Body of pancreas (tissue), 4 donors: ENCODE results near the gene NSFL1C. TPM values are rescaled to one million over a fixed set of nuclear protein-coding genes. Genes with fewer than 3 reads are reported as not detected.
A peak's percentile ranks its signal among the peaks of the same experiment; 100 is the strongest.

Experiments used
- ATAC-seq: fragments of 150-250 bp; one replicate; pipeline ENCODE4 v1.9.1; 2016
- DNase-seq, 4 donors: peaks; one replicate each; pipeline ENCODE4 v3.0.0-alpha.2; 2019
- H3K27ac ChIP-seq, 4 donors: fragments of 200-600 bp; sonication (generic); 1 replicate in 3 of 4; 2 replicates in 1 of 4; pipeline versions ENCODE4 v1.5.1 to v1.6.1; 2016 to 2019; ENCODE audit warnings: mild to moderate bottlenecking in 1 of 4, mixed read lengths in 1 of 4, moderate library complexity in 1 of 4
- H3K27me3 ChIP-seq, 2 donors: fragments of 200-600 bp; sonication (generic); one replicate each; pipeline ENCODE4 v1.6.0; 2016; ENCODE audit warnings: mild to moderate bottlenecking in 1 of 2
- H3K36me3 ChIP-seq, 2 donors: fragments of 200-600 bp; sonication (generic); replicated peaks in 1 of 2; 2 replicates each; pipeline ENCODE4 v1.5.1; 2016; ENCODE audit warnings: low read depth in 2 of 2; ENCODE audit not compliant: insufficient read depth in 1 of 2
- H3K4me1 ChIP-seq: fragments of 200-600 bp; sonication (generic); one replicate; pipeline ENCODE4 v1.6.0; 2016
- H3K4me3 ChIP-seq, 2 donors: fragments of 200-600 bp; sonication (generic); 1 replicate in 1 of 2; 2 replicates in 1 of 2; pipeline ENCODE4 v1.5.1; 2016 to 2019
- H3K9me3 ChIP-seq, 3 donors: fragments of 200-600 bp; sonication (generic); 1 replicate in 2 of 3; 2 replicates in 1 of 3; pipeline ENCODE4 v1.5.1; 2016
- CTCF ChIP-seq, 7 experiments: fragments of 450-650 bp in 4 of 7; fragments of 200-600 bp in 3 of 7; sonication (generic) in 3 of 7; IDR thresholded peaks; one replicate each; pipeline ENCODE4 v1.5.1; 2016 to 2019; ENCODE audit warnings: antibody characterized with exemption in 7 of 7
- POLR2A ChIP-seq, 3 donors: fragments of 450-650 bp; IDR thresholded peaks; one replicate each; pipeline ENCODE4 v1.6.1; 2016; ENCODE audit warnings: antibody characterized with exemption in 3 of 3, mild to moderate bottlenecking in 2 of 3
- WGBS, 2 donors: methylation state at CpG; one replicate each; pipeline ENCODE4 v1.1.5; 2017; 5-methylcytosine and 5-hydroxymethylcytosine counted together
- intact Hi-C: fragments of 100-400 bp; cut with DNase I; formaldehyde crosslinking; loops from one replicate; pipeline ENCODE4 v1.15.1; 2023
- total RNA-seq, 2 donors: library from RNA; depleted of rRNA; stranded (reverse); fragments of >200 nt; gene quantifications; one replicate each; pipeline ENCODE4 v1.1.0, GENCODE V29; 2016

Gene NSFL1C
- total RNA-seq, 2 donors from 2014 or later = 23.1 to 33.7 TPM

- H3K27ac ChIP-seq = no peak overlapping the region
- no peak for DNase-seq
- 78 to 83% methylated on average over 13 of the region's 13 CpGs for WGBS, 2 donors
Measured at GRCh38 chr20:1473246-1474220, 6.9 kb upstream of the NSFL1C start.

GRCh38 chr20:1472556-1473245 is 6.1 kb upstream of the NSFL1C start:
- no peak for DNase-seq
- ATAC-seq = no peak
- no peak overlapping the region for H3K27ac ChIP-seq
- no peaks in the 10 kb centered on the region for H3K9me3 ChIP-seq
- 62 to 76% methylated on average over 9 of the region's 9 CpGs for WGBS, 2 donors
- H3K36me3 ChIP-seq = no peaks in the 10 kb centered on the region
- intact Hi-C loops = no loop called here
- no peaks in the 10 kb centered on the region for H3K27me3 ChIP-seq
- H3K4me3 ChIP-seq = no peak overlapping the region
- peaks cover 30% of the 10 kb centered on the region for H3K4me1 ChIP-seq
- no peak for TF ChIP-seq POLR2A (IDR thresholded peaks at IDR 0.05)
- no peak for TF ChIP-seq CTCF (IDR thresholded peaks at IDR 0.05)

More at GRCh38 chr20:1473246-1474220, 6.9 kb upstream of the NSFL1C start:
- ATAC-seq = no peak
- intact Hi-C loops = no loop called here
- H3K27me3 ChIP-seq = no peaks in the 10 kb centered on the region
- no peak overlapping the region for H3K4me3 ChIP-seq
- peaks cover 22% of the 10 kb centered on the region for H3K4me1 ChIP-seq
- H3K9me3 ChIP-seq = no peaks in the 10 kb centered on the region
- TF ChIP-seq CTCF (IDR thresholded peaks at IDR 0.05) = no peak
- no peak for TF ChIP-seq POLR2A (IDR thresholded peaks at IDR 0.05)
- no peaks in the 10 kb centered on the region for H3K36me3 ChIP-seq

- Histone ChIP-seq H3K9me3 (no peaks in the 10 kb centered on the region), H3K4me1 (peaks cover 38% of the 10 kb centered on the region), H3K4me3 (no peak overlapping the region), H3K27ac (no peak overlapping the region), H3K27me3 (no peaks in the 10 kb centered on the region), H3K36me3 (no peaks in the 10 kb centered on the region)
- TF ChIP-seq CTCF (IDR thresholded peaks at IDR 0.05) (no peak), POLR2A (IDR thresholded peaks at IDR 0.05) (no peak)
- ATAC-seq = no peak
- no peak for DNase-seq
- intact Hi-C loops = no loop called here
- WGBS, 2 donors = 96 to 98% methylated on average over 2 of the region's 2 CpGs
Measured at GRCh38 chr20:1471242-1471641, 4.6 kb upstream of the NSFL1C start.

GRCh38 chr20:1469925-1470571 is 3.4 kb upstream of the NSFL1C start:
- peak; percentile 93 to 97 (median 95) for DNase-seq
- Histone ChIP-seq H3K27me3 (no peaks in the 10 kb centered on the region), H3K27ac (peak overlapping the region; percentile 11 to 86 (median 78)), H3K4me1 (peaks cover 49% of the 10 kb centered on the region), H3K9me3 (no peaks in the 10 kb centered on the region), H3K36me3 (no peaks in the 10 kb centered on the region), H3K4me3 (no peak overlapping the region)
- peak; percentile 78 for ATAC-seq
- intact Hi-C loops = loop anchor here (10.0 kb wide), 2 partner anchors 75 to 355 kb away; partner anchors contain the start of genes FKBP1A and PSMF1
- TF ChIP-seq CTCF (IDR thresholded peaks at IDR 0.05) (peak; percentile 67 to 96 (median 94)), POLR2A (IDR thresholded peaks at IDR 0.05) (peak in 1 of 3 donors; percentile 36)
- 23 to 31% methylated on average over 11 of the region's 11 CpGs for WGBS, 2 donors
